ENCODE results near the gene IMMP2L.

Gene IMMP2L

DNA sequence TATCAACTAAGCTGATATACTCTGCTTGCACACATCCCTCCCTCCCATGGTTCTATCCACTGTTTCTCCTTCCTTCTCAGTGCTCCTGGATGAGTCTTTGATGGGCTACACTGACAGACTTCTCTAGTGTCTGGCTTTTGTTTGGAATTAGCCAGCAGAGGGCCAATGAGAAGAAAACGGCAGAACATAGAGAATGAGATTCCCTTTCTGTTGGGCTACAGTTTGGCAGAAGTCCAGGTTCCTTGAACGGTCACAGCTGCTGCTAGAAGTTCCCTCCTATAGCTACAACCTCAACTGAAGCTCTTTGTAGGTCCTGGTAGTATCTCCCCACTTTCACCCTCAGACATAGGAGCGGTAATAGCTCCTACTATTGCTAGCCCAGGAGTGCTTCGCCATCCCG lies 722.4 kb downstream of the IMMP2L start:
- H3K4me3 ChIP-seq (ENCODE audit: low read depth, low read length): no peak overlapping the region

DNA sequence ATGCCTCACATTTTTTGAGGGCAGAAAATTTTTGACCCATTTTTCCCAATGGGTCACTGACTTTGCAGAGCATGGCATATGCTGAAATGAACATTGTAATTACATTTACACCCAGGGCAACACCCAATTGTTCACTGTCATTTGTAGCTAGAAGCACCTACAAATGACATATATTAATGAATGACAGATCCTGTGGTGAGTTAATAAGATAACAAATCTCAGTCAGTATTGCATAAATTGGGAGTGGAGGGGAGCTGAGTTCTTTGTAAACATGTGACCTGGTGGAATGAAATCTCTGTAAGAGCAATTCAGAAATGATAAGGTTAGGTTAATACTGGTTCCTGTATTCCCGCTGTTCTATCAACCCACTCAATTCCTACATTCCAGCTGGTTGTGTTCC lies 726.4 kb downstream of the IMMP2L start:
- no peak overlapping the region for H3K4me3 ChIP-seq (ENCODE audit: low read depth, low read length)

DNA sequence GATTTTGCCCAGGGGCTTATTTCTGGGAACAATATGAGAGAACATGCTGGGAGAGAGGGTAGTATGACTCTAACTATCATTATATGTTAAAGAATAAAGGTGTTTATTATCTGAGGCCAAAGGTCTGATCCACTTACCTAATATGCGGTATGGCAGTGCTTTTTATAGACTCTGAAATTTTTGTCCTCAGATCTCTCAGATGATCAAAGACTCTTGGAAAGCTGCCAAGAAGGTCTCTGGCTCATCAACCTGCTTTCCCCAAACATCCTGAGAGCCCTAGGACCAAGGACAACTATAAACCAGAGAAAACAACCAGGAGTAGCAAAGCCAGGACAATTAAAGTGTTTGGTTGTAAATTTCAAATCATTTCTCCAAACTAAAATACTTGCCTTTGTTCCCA lies 727.1 kb downstream of the IMMP2L start:
- H3K4me3 ChIP-seq (ENCODE audit: low read depth, low read length): no peak overlapping the region

- no peak overlapping the region for H3K4me3 ChIP-seq (ENCODE audit: low read depth, low read length)
Measured at GRCh38 chr7:110831419-110831818, 730.9 kb downstream of the IMMP2L start.

GRCh38 chr7:110830778-110831177 lies 731.5 kb downstream of the IMMP2L start:
- no peak overlapping the region for H3K4me3 ChIP-seq (ENCODE audit: low read depth, low read length)

DNA sequence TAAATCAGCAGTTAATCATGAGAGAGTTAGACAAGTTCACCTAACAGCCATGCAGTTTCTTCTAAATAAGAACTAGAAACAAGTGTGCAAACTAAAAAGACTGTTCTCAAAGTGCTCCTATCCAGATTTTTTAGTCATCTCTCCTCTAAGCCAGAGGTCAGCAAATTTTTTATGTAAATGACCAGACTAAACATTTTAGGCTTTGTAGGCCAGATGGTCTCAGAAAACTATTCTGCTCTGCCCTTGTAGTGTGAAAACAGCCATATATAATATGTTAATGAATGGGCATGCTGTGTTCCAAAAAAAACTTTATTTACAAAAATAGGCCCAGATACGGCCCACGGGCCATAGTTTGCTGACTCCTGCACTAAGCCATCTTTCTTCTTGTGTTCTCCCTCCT lies 734.4 kb downstream of the IMMP2L start:
- no peak overlapping the region for H3K4me3 ChIP-seq (ENCODE audit: low read depth, low read length)

GRCh38 chr7:110827287-110827855 lies 734.9 kb downstream of the IMMP2L start:
- no peak overlapping the region for H3K4me3 ChIP-seq (ENCODE audit: low read depth, low read length)

GRCh38 chr7:110813986-110814385 lies 748.3 kb downstream of the IMMP2L start:
- no peak overlapping the region for H3K4me3 ChIP-seq (ENCODE audit: low read depth, low read length)

DNA sequence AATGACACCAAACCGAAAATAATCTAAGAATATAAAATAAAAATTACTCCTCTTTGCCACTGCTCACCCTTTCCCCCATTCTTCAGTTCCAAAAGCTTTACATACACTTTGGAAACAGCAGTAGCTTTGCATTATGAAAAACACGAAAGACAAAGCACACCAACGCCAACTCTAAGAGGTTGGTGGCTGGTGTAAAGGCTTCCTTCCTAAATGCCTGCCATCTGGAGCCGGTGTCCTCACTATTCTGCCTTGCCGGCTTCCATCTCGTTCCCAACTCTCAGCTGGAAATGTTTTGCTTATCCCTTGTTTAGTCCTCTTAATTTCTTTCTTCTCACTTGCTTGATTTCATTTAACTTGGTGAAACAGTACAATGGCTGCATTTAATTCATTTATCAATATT lies 752.5 kb downstream of the IMMP2L start:
- H3K4me3 ChIP-seq (ENCODE audit: low read depth, low read length): no peak overlapping the region

DNA sequence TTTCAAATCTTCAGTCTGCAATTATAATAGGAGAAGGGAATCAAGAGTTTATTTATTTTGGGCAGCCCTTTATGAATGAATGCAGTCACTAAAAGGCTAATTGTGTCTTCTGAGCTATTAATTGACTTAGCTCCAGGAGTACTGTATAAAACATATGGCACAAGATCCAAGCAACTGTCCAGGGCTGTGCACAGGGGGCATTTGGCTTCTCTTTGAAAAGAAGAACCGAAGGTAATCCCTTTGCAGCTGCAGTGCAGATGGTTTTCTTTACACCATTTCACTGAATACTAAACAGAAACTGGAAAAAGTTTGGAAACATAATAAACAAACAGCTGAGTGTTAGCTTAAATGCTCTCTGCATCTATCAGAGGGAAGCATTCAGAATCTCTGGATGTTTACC lies 753.9 kb downstream of the IMMP2L start:
- H3K4me3 ChIP-seq (ENCODE audit: low read depth, low read length): no peak overlapping the region

GRCh38 chr7:110804501-110804900 lies 757.8 kb downstream of the IMMP2L start:
- H3K4me3 ChIP-seq (ENCODE audit: low read depth, low read length): no peak overlapping the region

- H3K4me3 ChIP-seq (ENCODE audit: low read depth, low read length): no peak overlapping the region
Measured at GRCh38 chr7:110803602-110804143, 758.6 kb downstream of the IMMP2L start.

DNA sequence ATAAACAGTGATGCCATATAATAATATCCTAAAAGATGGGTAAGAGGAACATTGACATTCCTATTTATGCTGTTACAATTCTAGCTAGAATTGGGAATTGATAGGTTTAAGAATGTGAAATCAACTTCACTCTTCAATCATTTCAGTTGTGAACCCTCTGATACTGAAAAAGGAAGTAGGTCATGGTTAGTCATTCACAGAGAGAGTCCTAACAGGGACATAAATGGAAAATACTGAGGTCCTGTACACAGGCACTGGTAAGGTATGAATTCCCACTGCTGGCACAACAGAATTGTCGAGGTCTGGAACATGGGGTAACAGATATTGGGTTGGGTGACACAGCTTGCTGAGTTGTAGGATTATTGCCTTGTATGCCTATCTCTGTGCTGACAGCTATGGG lies 760.8 kb downstream of the IMMP2L start:
- no peak overlapping the region for H3K4me3 ChIP-seq (ENCODE audit: low read depth, low read length)

DNA sequence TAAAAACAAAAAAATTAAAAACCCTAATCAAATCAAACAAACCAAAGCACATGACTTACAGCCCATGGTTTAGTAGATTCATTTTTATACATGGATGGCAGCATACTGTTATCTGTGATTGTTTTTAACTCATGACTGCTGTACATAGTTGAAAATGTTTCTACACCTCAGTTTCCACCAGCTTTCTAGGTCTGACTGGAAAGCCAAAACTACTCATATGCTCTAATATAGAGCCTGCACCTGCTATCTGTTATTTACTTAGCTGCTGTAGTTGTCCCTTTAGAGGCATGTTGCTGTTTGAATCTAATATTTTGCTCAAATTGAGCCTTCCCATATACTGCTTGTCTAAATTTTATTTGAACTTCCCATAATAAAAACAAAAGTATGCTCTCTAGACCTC lies 761.3 kb downstream of the IMMP2L start:
- H3K4me3 ChIP-seq (ENCODE audit: low read depth, low read length): no peak overlapping the region

DNA sequence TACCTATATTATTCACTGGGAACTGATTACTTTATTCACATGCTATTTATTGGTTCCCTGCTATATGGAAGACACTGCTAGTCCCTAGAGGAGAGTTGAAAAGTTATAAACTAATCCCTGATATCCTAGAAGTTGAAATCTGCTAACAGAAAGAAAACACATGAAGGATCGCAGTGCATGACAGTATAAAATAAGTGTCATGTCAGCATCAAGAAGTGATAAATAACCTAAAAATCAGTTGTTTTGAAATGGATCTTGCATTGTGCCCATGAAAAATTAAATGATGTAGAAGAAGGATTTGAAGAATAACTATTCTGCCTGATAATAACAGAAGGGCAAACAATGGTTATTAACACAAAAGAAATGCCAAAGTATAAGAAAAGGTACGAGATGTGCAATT lies 764.6 kb downstream of the IMMP2L start:
- H3K4me3 ChIP-seq (ENCODE audit: low read depth, low read length): no peak overlapping the region

GRCh38 chr7:110790992-110791391 lies 771.3 kb downstream of the IMMP2L start:
- no peak overlapping the region for H3K4me3 ChIP-seq (ENCODE audit: low read depth, low read length)

DNA sequence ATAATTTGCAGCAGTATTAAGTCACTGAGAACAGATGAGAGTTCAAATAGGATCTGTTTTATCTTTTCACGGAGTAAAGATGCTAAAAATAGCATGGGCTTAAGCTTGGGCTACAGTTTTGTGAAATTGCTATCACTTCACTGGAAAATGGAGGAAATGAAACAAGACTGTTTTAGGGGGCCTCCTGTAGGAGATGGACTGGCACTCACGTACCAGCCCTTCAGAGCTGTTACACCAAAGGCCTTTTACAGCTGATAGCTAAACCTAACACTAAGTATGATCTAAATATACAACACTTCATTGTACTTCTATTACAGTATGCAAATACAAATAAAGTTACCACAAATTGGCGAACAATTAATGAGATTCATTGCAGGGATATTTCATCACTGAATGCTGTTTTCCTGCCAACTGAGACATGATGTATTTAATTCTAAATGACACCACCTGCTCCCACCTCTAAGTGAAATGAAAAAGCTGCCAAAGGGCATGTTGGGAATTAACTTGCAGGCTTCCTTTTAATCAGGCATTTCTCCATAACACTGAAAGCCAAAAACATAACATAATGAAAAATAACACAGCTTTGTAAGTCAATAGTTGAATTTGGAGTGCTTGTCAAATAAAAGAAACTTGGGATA lies 775.8 kb downstream of the IMMP2L start:
- no peak overlapping the region for H3K4me3 ChIP-seq (ENCODE audit: low read depth, low read length)

DNA sequence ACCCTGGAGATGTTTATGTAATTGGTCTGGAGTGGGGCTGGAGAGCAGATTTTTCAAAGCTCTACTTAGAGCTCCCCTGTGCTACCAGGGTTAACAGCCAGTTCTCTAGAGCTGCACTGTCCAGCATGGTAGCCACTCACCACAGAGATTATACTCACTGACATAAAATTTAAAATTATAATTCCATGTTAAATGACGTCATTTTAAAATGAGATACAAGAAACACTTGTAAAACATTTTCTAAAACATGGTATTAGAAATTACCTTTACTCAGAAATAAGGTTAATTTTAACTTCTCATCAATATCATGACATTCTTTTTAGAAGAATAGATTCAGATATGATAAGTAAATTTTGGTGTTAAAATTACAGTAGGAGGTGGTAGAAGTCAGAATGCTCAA lies 777.5 kb downstream of the IMMP2L start:
- H3K4me3 ChIP-seq (ENCODE audit: low read depth, low read length): no peak overlapping the region

DNA sequence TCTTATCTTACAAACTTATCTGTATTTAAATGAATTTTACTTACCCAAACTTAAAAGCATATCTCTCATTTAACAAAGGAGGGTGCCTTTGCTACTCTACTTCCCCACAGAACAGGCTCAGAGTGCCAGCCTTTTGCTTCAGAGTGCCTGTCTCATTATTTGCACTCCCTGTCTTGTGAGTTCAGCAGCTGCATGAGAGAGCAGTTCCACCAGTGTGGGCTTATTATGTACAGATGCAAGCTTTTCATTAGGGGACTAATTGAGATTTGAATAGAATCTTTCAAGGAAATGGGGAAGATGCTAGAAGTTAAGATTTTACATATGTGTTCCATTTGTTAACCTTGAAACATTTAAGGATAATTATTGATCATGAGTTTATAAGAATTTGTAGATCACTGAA lies 781.6 kb downstream of the IMMP2L start:
- H3K4me3 ChIP-seq (ENCODE audit: low read depth, low read length): no peak overlapping the region

GRCh38 chr7:110779339-110779738 lies 783.0 kb downstream of the IMMP2L start:
- no peak overlapping the region for H3K4me3 ChIP-seq (ENCODE audit: low read depth, low read length)

DNA sequence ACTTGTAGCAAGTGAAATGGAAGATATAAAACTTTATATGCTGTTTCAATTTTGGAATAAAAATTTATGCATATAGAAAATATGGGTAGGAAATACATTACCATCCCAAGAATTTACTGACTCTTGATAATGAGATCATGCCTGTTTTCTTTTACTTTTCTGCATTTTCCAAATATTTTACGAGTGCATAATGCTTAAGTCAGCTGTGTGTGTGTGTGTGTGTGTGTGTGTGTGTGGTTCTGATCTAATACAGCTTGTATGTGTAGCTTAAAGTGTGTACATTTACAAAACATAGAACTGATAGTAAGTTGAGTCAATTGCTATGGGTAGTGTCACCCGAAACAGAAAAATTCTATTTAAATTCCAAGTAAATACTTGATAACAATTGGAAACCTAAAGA lies 787.2 kb downstream of the IMMP2L start:
- no peak overlapping the region for H3K4me3 ChIP-seq (ENCODE audit: low read depth, low read length)

GRCh38 chr7:110774071-110774470 lies 788.2 kb downstream of the IMMP2L start:
- no peak overlapping the region for H3K4me3 ChIP-seq (ENCODE audit: low read depth, low read length)

DNA sequence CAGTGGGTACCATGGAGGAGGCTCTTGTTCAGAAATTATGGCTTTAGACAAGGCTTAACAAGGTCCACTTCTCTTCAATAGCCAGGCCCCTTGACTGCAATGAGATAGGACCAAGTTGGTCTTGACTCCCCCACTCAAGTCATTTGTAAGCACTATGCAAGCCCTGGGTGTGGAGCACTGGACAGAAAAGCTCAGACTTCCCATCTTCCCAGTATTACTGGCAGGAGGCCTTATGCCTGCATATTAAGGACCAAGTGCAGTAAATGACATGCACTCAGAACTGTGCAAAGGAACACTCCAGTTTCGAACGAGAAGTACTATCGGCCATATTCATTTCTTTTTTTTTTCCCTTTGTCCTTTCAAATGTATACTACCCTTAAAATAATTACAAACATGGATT lies 789.7 kb downstream of the IMMP2L start:
- H3K4me3 ChIP-seq (ENCODE audit: low read depth, low read length): no peak overlapping the region

Data from iPS-11a (cell line).